PC-9 (cell line): ENCODE results near the gene PDE1C. TPM values are rescaled to one million over a fixed set of nuclear protein-coding genes. Genes with fewer than 3 reads are reported as not detected.

Experiments
- BruUV-seq: library from RNA; stranded (reverse); fragments of 400-500 nt; replicated peaks from 2 replicates; lab custom pipeline; 2021; lab: Mats Ljungman, UMichigan
- CTCF ChIA-PET: fragments of 300-600 bp; sonication (Branson Sonifier 250); formaldehyde crosslinking; loops from one replicate; lab custom pipeline; 2022; ENCODE audit warnings: antibody characterized with exemption; lab: Charles Lee
- POLR2A ChIA-PET: fragments of 300-600 bp; sonication (Branson Sonifier 250); formaldehyde crosslinking; loops from one replicate; lab custom pipeline; 2022; ENCODE audit warnings: antibody characterized with exemption; ENCODE audit not compliant: unreplicated experiment; lab: Charles Lee
- DNase-seq, 2 experiments: peaks; one replicate each; pipeline versions ENCODE4 v3.0.0 to v3.0.0-alpha.2; 2015 to 2022; ENCODE audit warnings: mixed read lengths in 1 of 2
- H2AFZ ChIP-seq: fragments of 200-600 bp; sonication (generic); 2 replicates; pipeline ENCODE4 v1.8.1; 2017; ENCODE audit warnings: antibody characterized with exemption
- H3F3A ChIP-seq: fragments of 200-600 bp; sonication (generic); 2 replicates; pipeline ENCODE4 v1.8.1; 2017; ENCODE audit warnings: antibody characterized with exemption, mild to moderate bottlenecking, low read depth; ENCODE audit not compliant: insufficient read depth
- H3K27ac ChIP-seq: fragments of 200-600 bp; sonication (generic); 2 replicates; pipeline ENCODE4 v1.6.1; 2016; ENCODE audit warnings: mixed run types
- H3K27me3 ChIP-seq: fragments of 200-600 bp; sonication (generic); 2 replicates; pipeline ENCODE4 v1.6.1; 2016; ENCODE audit warnings: low read depth, mixed run types; ENCODE audit not compliant: insufficient read depth
- H3K36me3 ChIP-seq: fragments of 200-600 bp; sonication (generic); 2 replicates; pipeline ENCODE4 v1.6.1; 2016; ENCODE audit warnings: low read depth, mixed run types
- H3K4me1 ChIP-seq: fragments of 200-600 bp; sonication (generic); replicated peaks from 2 replicates; pipeline ENCODE4 v1.6.1; 2016; ENCODE audit warnings: mixed run types; ENCODE audit not compliant: insufficient read depth
- H3K4me2 ChIP-seq: fragments of 200-600 bp; sonication (generic); 2 replicates; pipeline ENCODE4 v1.6.1; 2017; ENCODE audit warnings: mixed run types
- H3K4me3 ChIP-seq: fragments of 200-600 bp; sonication (generic); 2 replicates; pipeline ENCODE4 v1.6.1; 2016; ENCODE audit warnings: mixed run types
- H3K79me2 ChIP-seq: fragments of 200-600 bp; sonication (generic); 2 replicates; pipeline ENCODE4 v1.6.1; 2017; ENCODE audit warnings: low read depth, mixed run types
- H3K9me2 ChIP-seq: fragments of 200-600 bp; sonication (generic); 2 replicates; pipeline ENCODE4 v1.8.1; 2017; ENCODE audit warnings: mild to moderate bottlenecking; ENCODE audit not compliant: insufficient read depth
- H3K9me3 ChIP-seq: fragments of 200-600 bp; sonication (generic); 2 replicates; pipeline ENCODE4 v1.8.1; 2016; ENCODE audit warnings: low read depth; ENCODE audit not compliant: insufficient read depth
- H4K20me1 ChIP-seq: fragments of 200-600 bp; sonication (generic); 2 replicates; pipeline ENCODE4 v1.8.1; 2017; ENCODE audit not compliant: insufficient read depth
- CTCF ChIP-seq: fragments of 200-600 bp; sonication (generic); conservative IDR thresholded peaks from 2 replicates; pipeline ENCODE4 v1.6.1; 2017; ENCODE audit warnings: mixed run types, antibody characterized with exemption, mild to moderate bottlenecking, moderate library complexity
- EZH2 ChIP-seq: fragments of 200-600 bp; sonication (generic); IDR thresholded peaks from 2 replicates; pipeline ENCODE4 v1.8.0; 2017; ENCODE audit warnings: antibody characterized with exemption, low read depth
- intact Hi-C: fragments of 100-400 bp; cut with micrococcal nuclease; formaldehyde crosslinking; loops from one replicate; pipeline ENCODE4 v1.10.0; 2022; ENCODE audit not compliant: unreplicated experiment
- total RNA-seq: library from RNA; stranded (reverse); gene quantifications from 2 replicates; pipeline ENCODE4 v1.2.3, GENCODE V29; 2021

The PDE1C gene
- total RNA-seq, 1 experiment from 2014 or later, result 1.7 TPM

GRCh38 chr7:31975546-31975945 lies 94.7 kb downstream of the PDE1C start:
- Histone ChIP-seq H3K79me2 (no peaks in the 10 kb centered on the region), H2AFZ (no peak overlapping the region), H3F3A (no peaks in the 10 kb centered on the region), H3K9me2 (no peaks in the 10 kb centered on the region), H4K20me1 (no peaks in the 10 kb centered on the region), H3K4me2 (no peak overlapping the region), H3K9me3 (no peaks in the 10 kb centered on the region), H3K4me3 (no peak overlapping the region), H3K27me3 (no peaks in the 10 kb centered on the region), H3K36me3 (no peaks in the 10 kb centered on the region), H3K4me1 (no peaks in the 10 kb centered on the region), H3K27ac (no peak overlapping the region)
- intact Hi-C loops, result no loop called here
- POLR2A ChIA-PET, result no interaction called here
- no peak for DNase-seq
- no peak for TF ChIP-seq EZH2
- TF ChIP-seq CTCF, result no peak
- CTCF ChIA-PET, result no interaction called here
- no TSS peak for BruUV-seq

- CTCF ChIA-PET, result no interaction called here
- Histone ChIP-seq H3F3A (no peaks in the 10 kb centered on the region), H3K9me3 (no peaks in the 10 kb centered on the region), H3K4me2 (no peak overlapping the region), H3K79me2 (no peaks in the 10 kb centered on the region), H3K27ac (no peak overlapping the region), H3K36me3 (no peaks in the 10 kb centered on the region), H3K4me3 (no peak overlapping the region), H3K4me1 (no peaks in the 10 kb centered on the region), H3K27me3 (no peaks in the 10 kb centered on the region), H2AFZ (no peak overlapping the region), H4K20me1 (no peaks in the 10 kb centered on the region), H3K9me2 (no peaks in the 10 kb centered on the region)
- POLR2A ChIA-PET, result no interaction called here
- no peak for TF ChIP-seq EZH2
- TF ChIP-seq CTCF, result no peak
- BruUV-seq, result no TSS peak
- no peak for DNase-seq
- intact Hi-C loops, result no loop called here
These were observed 95.9 kb downstream of the PDE1C start for GRCh38 chr7:31974351-31974750.

- H3K79me2 ChIP-seq, result no peaks in the 10 kb centered on the region
- TF ChIP-seq CTCF, result no peak
- TF ChIP-seq EZH2, result no peak
- no peaks in the 10 kb centered on the region for H3F3A ChIP-seq
- no peak overlapping the region for H3K4me3 ChIP-seq
- H2AFZ ChIP-seq, result no peak overlapping the region
- ChIA-PET POLR2A (no interaction called here), CTCF (no interaction called here)
- no peaks in the 10 kb centered on the region for H3K9me3 ChIP-seq
- H4K20me1 ChIP-seq, result no peaks in the 10 kb centered on the region
- DNase-seq, result no peak
- intact Hi-C loops, result no loop called here
- H3K36me3 ChIP-seq, result no peaks in the 10 kb centered on the region
- H3K4me2 ChIP-seq, result no peak overlapping the region
- H3K27ac ChIP-seq, result no peak overlapping the region
- no TSS peak for BruUV-seq
- H3K4me1 ChIP-seq, result no peaks in the 10 kb centered on the region
- H3K9me2 ChIP-seq, result no peaks in the 10 kb centered on the region
- no peaks in the 10 kb centered on the region for H3K27me3 ChIP-seq
These were observed 99.0 kb downstream of the PDE1C start for GRCh38 chr7:31971049-31971667.
